ENCODE data around the gene PPP4C. TPM values are rescaled to one million over a fixed set of nuclear protein-coding genes. Genes with fewer than 3 reads are reported as not detected.
"Not testable (repeated sequence)": the region's sequence is repeated elsewhere in the genome, so short reads cannot be mapped to it uniquely, and the experiment has no call there.

PPP4C gene
- polyA plus RNA-seq, 3 donors = 186 to 388 (median 279) TPM

DNA sequence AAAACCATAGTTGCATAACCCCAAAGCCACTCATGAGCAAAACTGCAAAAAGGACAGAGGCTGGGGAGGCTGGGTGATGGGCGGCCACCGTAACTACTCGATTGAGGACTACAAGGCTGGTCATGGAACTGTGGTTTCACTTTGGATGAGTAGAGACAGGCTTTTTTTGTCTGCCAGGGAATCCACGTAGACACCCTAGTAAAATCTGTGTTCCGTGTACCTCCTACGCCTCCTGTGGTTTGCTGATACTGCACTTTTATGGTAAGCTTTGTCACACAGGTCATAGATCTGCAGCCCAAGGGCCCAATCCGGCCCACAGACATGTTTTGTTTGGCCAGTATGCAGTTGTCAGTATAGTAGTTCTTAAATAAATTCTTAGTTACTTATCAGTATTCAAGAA lies 42.5 kb upstream of the PPP4C start:
- Histone ChIP-seq H3K9ac (ENCODE audit: insufficient read depth, low read length, poor library complexity, severe bottlenecking) (no peak overlapping the region), H3K4me3 (replicated peaks in 1 of 3; ENCODE audit: low read depth in 2 of 3, low read length in 3 of 3) (no peak overlapping the region), H4K20me1 (ENCODE audit: insufficient read depth, low read length) (no peaks in the 10 kb centered on the region), H3K4me2 (replicated peaks; ENCODE audit: extremely low read depth, low read length, poor library complexity, severe bottlenecking) (no peak overlapping the region), H3K27ac (ENCODE audit: low read depth in 1 of 2, low read length in 2 of 2) (no peak overlapping the region), H3K36me3 (replicated peaks in 1 of 2; ENCODE audit: control insufficient read depth in 1 of 2, insufficient read depth in 2 of 2, low read length in 2 of 2) (no peaks in the 10 kb centered on the region), H3K9me3 (replicated peaks in 1 of 2; ENCODE audit: control insufficient read depth in 1 of 2, insufficient read depth in 1 of 2, low read length in 2 of 2) (peaks cover 0 to 6% of the 10 kb centered on the region in 2 donors), H2AFZ (ENCODE audit: insufficient read depth, low read depth, low read length, poor library complexity, severe bottlenecking) (no peak overlapping the region), H3K27me3 (ENCODE audit: control insufficient read depth in 2 of 2, insufficient read depth in 2 of 2, low read length in 2 of 2) (peaks cover 30 to 44% of the 10 kb centered on the region in 2 donors), H3K79me2 (ENCODE audit: insufficient read depth, low read length) (no peaks in the 10 kb centered on the region), H3K4me1 (ENCODE audit: control insufficient read depth in 1 of 2, insufficient read depth in 2 of 2, low read length in 2 of 2) (peaks cover 0 to 4% of the 10 kb centered on the region in 2 donors)
- Mint-ChIP-seq H3K4me3 (no peak overlapping the region), H3K4me1 (peaks cover 3% of the 10 kb centered on the region), H3K36me3 (no peaks in the 10 kb centered on the region), H3K27ac (no peak overlapping the region), H3K27me3 (ENCODE audit: low read depth in 3 of 3) (peaks cover 42 to 75% (median 53%) of the 10 kb centered on the region in 3 donors), H3K9me3 (peaks cover 0 to 8% (median 5%) of the 10 kb centered on the region in 7 donors)
- DNase-seq = no peak
- WGBS (ENCODE audit: insufficient coverage) = 68% methylated on average over 3 of the region's 7 CpGs
- intact Hi-C loops (cut with micrococcal nuclease) = no loop called here
- TF ChIP-seq, protein P1, sequence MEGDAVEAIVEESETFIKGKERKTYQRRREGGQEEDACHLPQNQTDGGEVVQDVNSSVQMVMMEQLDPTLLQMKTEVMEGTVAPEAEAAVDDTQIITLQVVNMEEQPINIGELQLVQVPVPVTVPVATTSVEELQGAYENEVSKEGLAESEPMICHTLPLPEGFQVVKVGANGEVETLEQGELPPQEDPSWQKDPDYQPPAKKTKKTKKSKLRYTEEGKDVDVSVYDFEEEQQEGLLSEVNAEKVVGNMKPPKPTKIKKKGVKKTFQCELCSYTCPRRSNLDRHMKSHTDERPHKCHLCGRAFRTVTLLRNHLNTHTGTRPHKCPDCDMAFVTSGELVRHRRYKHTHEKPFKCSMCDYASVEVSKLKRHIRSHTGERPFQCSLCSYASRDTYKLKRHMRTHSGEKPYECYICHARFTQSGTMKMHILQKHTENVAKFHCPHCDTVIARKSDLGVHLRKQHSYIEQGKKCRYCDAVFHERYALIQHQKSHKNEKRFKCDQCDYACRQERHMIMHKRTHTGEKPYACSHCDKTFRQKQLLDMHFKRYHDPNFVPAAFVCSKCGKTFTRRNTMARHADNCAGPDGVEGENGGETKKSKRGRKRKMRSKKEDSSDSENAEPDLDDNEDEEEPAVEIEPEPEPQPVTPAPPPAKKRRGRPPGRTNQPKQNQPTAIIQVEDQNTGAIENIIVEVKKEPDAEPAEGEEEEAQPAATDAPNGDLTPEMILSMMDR (IDR thresholded peaks at IDR 0.05) = no peak

DNA sequence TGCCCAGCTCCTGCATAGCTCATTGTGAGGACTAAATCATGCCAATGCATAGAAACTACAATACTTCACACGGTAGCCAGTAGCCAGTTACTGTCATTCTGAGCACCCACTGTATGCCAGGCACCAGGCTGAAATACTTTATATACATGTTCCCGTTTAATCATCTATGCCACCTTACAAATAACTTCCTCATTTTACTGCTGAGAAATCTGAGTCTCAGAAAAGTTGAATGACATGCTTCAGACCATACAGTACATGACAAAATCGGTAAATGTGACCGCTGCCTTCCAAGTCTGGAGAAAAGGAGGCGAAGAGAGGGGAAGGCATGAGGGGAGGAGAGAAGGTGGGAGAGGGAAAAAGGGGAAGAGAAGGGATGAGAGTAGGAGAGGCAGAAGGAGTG lies 35.6 kb upstream of the PPP4C start:
- no peaks in the 10 kb centered on the region for H3K79me2 ChIP-seq (ENCODE audit: insufficient read depth, low read length)
- H4K20me1 ChIP-seq (ENCODE audit: insufficient read depth, low read length) = no peaks in the 10 kb centered on the region
- Mint-ChIP-seq H3K27me3 (ENCODE audit: low read depth in 3 of 3) (peaks cover 6 to 18% (median 7%) of the 10 kb centered on the region in 3 donors), H3K36me3 (no peaks in the 10 kb centered on the region), H3K4me1 (peaks cover 2% of the 10 kb centered on the region), H3K4me3 (peak overlapping the region in 1 of 2 donors; percentile 58), H3K27ac (peak overlapping the region in 1 of 7 donors; percentile 76), H3K9me3 (no peaks in the 10 kb centered on the region)
- intact Hi-C loops (cut with micrococcal nuclease) = no loop called here
- peak; percentile 27 to 35 (median 31) for DNase-seq
- no peaks in the 10 kb centered on the region for H3K36me3 ChIP-seq (replicated peaks in 1 of 2; ENCODE audit: control insufficient read depth in 1 of 2, insufficient read depth in 2 of 2, low read length in 2 of 2)
- TF ChIP-seq, protein P1 (IDR thresholded peaks at IDR 0.05) = no peak
- no peak overlapping the region for H3K9ac ChIP-seq (ENCODE audit: insufficient read depth, low read length, poor library complexity, severe bottlenecking)
- peaks cover 0 to 3% of the 10 kb centered on the region in 2 donors for H3K4me1 ChIP-seq (ENCODE audit: control insufficient read depth in 1 of 2, insufficient read depth in 2 of 2, low read length in 2 of 2)
- no peaks in the 10 kb centered on the region for H3K9me3 ChIP-seq (replicated peaks in 1 of 2; ENCODE audit: control insufficient read depth in 1 of 2, insufficient read depth in 1 of 2, low read length in 2 of 2)
- no peak overlapping the region for H3K4me2 ChIP-seq (replicated peaks; ENCODE audit: extremely low read depth, low read length, poor library complexity, severe bottlenecking)
- no peaks in the 10 kb centered on the region for H3K27me3 ChIP-seq (ENCODE audit: control insufficient read depth in 2 of 2, insufficient read depth in 2 of 2, low read length in 2 of 2)
- H2AFZ ChIP-seq (ENCODE audit: insufficient read depth, low read depth, low read length, poor library complexity, severe bottlenecking) = no peak overlapping the region
- H3K27ac ChIP-seq (ENCODE audit: low read depth in 1 of 2, low read length in 2 of 2) = no peak overlapping the region
- 15% methylated on average over 4 of the region's 5 CpGs for WGBS (ENCODE audit: insufficient coverage)
- H3K4me3 ChIP-seq (replicated peaks in 1 of 3; ENCODE audit: low read depth in 2 of 3, low read length in 3 of 3) = no peak overlapping the region

GRCh38 chr16:30040690-30041089 lies 35.1 kb upstream of the PPP4C start:
- H2AFZ ChIP-seq (ENCODE audit: insufficient read depth, low read depth, low read length, poor library complexity, severe bottlenecking); H3K4me3 ChIP-seq (replicated peaks in 1 of 3; ENCODE audit: low read depth in 2 of 3, low read length in 3 of 3); H3K9me3 Mint-ChIP-seq; H3K36me3 ChIP-seq (replicated peaks in 1 of 2; ENCODE audit: control insufficient read depth in 1 of 2, insufficient read depth in 2 of 2, low read length in 2 of 2); H3K4me1 Mint-ChIP-seq; intact Hi-C loops (cut with micrococcal nuclease); DNase-seq; H3K9ac ChIP-seq (ENCODE audit: insufficient read depth, low read length, poor library complexity, severe bottlenecking); H3K27ac Mint-ChIP-seq; H3K9me3 ChIP-seq (replicated peaks in 1 of 2; ENCODE audit: control insufficient read depth in 1 of 2, insufficient read depth in 1 of 2, low read length in 2 of 2); H3K27me3 ChIP-seq (ENCODE audit: control insufficient read depth in 2 of 2, insufficient read depth in 2 of 2, low read length in 2 of 2); H3K79me2 ChIP-seq (ENCODE audit: insufficient read depth, low read length); H3K4me2 ChIP-seq (replicated peaks; ENCODE audit: extremely low read depth, low read length, poor library complexity, severe bottlenecking); H4K20me1 ChIP-seq (ENCODE audit: insufficient read depth, low read length); H3K4me1 ChIP-seq (ENCODE audit: control insufficient read depth in 1 of 2, insufficient read depth in 2 of 2, low read length in 2 of 2); H3K27ac ChIP-seq (ENCODE audit: low read depth in 1 of 2, low read length in 2 of 2); H3K36me3 Mint-ChIP-seq: not testable (repeated sequence)
- H3K27me3 Mint-ChIP-seq (ENCODE audit: low read depth in 3 of 3) = peaks cover 3 to 14% (median 6%) of the 10 kb centered on the region in 3 donors
- peak overlapping the region in 1 of 2 donors; percentile 26 for H3K4me3 Mint-ChIP-seq
- WGBS (ENCODE audit: insufficient coverage) = 100% methylated on average over 1 of the region's 5 CpGs

Data from CD14-positive monocyte (primary cell).